DMS153 (cell line): Measurements from ENCODE around the gene CCT6A.
A peak's percentile ranks its signal among the peaks of the same experiment; 100 is the strongest.
"Not testable (repeated sequence)": the region's sequence is repeated elsewhere in the genome, so short reads cannot be mapped to it uniquely, and the experiment has no call there.

Experiments used
- DNase-seq: peaks from one replicate; lab custom pipeline; 2025; lab: John Stamatoyannopoulos, UW

The CCT6A gene

GRCh38 chr7:56053379-56053778, 1.8 kb downstream of the CCT6A start:
- no peak for DNase-seq

- DNase-seq, result no peak
These were observed 2.4 kb downstream of the CCT6A start for GRCh38 chr7:56053993-56054392.

GRCh38 chr7:56062382-56062781, 10.8 kb downstream of the CCT6A start:
- DNase-seq, result no peak

- no peak for DNase-seq
These were observed 11.9 kb downstream of the CCT6A start for GRCh38 chr7:56063500-56063881.

- DNase-seq, result peak; percentile 80
These were observed 12.5 kb downstream of the CCT6A start, which contains the start of gene SUMF2 for GRCh38 chr7:56063882-56064625. Gene SUMF2 (plus strand): TSS chr7:56064286. CDS start chr7:56064312, 26 bp downstream.

- not testable (repeated sequence) for DNase-seq
These were observed 14.8 kb downstream of the CCT6A start for GRCh38 chr7:56066376-56066775.

GRCh38 chr7:56074371-56074791, 22.8 kb downstream of the CCT6A start:
- no peak for DNase-seq

GRCh38 chr7:56077681-56078080, 26.1 kb downstream of the CCT6A start:
- no peak for DNase-seq

GRCh38 chr7:56078196-56078595, 26.6 kb downstream of the CCT6A start:
- DNase-seq, result no peak

- DNase-seq, result peak; percentile 91
These were observed 28.1 kb downstream of the CCT6A start for GRCh38 chr7:56079450-56080185.

GRCh38 chr7:56080726-56081435, 29.3 kb downstream of the CCT6A start:
- not testable (repeated sequence) for DNase-seq

GRCh38 chr7:56081626-56082340, 30.2 kb downstream of the CCT6A start:
- no peak for DNase-seq

- DNase-seq, result no peak
These were observed 31.7 kb downstream of the CCT6A start for GRCh38 chr7:56083150-56083785.

- no peak for DNase-seq
These were observed 35.2 kb downstream of the CCT6A start for GRCh38 chr7:56086761-56087160.

- no peak for DNase-seq
These were observed 35.9 kb downstream of the CCT6A start for GRCh38 chr7:56087445-56087844.

- DNase-seq, result no peak
These were observed 40.0 kb downstream of the CCT6A start for GRCh38 chr7:56091591-56091990.

- DNase-seq, result not testable (repeated sequence)
These were observed 40.8 kb downstream of the CCT6A start for GRCh38 chr7:56092388-56092787.

GRCh38 chr7:56092789-56093531, 41.4 kb downstream of the CCT6A start, which contains the start of gene PHKG1:
Gene PHKG1 (minus strand): TSS chr7:56092952. CDS start chr7:56088941, 4,011 bp downstream.
- DNase-seq, result peak; percentile 39

- DNase-seq, result no peak
These were observed 46.1 kb downstream of the CCT6A start for GRCh38 chr7:56097700-56098099.

- not testable (repeated sequence) for DNase-seq
These were observed 46.8 kb downstream of the CCT6A start for GRCh38 chr7:56098187-56099008.
